ENCODE results near the gene RBM43. TPM values are rescaled to one million over a fixed set of nuclear protein-coding genes. Genes with fewer than 3 reads are reported as not detected.

RBM43 gene
- total RNA-seq, 1 donor from 2014 or later = 9.4 TPM

- TF ChIP-seq, protein P1, sequence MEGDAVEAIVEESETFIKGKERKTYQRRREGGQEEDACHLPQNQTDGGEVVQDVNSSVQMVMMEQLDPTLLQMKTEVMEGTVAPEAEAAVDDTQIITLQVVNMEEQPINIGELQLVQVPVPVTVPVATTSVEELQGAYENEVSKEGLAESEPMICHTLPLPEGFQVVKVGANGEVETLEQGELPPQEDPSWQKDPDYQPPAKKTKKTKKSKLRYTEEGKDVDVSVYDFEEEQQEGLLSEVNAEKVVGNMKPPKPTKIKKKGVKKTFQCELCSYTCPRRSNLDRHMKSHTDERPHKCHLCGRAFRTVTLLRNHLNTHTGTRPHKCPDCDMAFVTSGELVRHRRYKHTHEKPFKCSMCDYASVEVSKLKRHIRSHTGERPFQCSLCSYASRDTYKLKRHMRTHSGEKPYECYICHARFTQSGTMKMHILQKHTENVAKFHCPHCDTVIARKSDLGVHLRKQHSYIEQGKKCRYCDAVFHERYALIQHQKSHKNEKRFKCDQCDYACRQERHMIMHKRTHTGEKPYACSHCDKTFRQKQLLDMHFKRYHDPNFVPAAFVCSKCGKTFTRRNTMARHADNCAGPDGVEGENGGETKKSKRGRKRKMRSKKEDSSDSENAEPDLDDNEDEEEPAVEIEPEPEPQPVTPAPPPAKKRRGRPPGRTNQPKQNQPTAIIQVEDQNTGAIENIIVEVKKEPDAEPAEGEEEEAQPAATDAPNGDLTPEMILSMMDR (IDR thresholded peaks at IDR 0.05) = no peak
- Histone ChIP-seq H3K4me3 (no peak overlapping the region), H3K27ac (no peak overlapping the region), H3K9me3 (no peaks in the 10 kb centered on the region), H3K36me3 (no peaks in the 10 kb centered on the region), H3K27me3 (no peaks in the 10 kb centered on the region), H3K4me1 (no peaks in the 10 kb centered on the region)
- ATAC-seq (no peak), DNase-seq (no peak)
- intact Hi-C loops (cut with DNase I) = no loop called here
Measured at GRCh38 chr2:151207100-151207499, 54.6 kb downstream of the RBM43 start.

- no peaks in the 10 kb centered on the region for H3K36me3 ChIP-seq
- H3K27ac ChIP-seq = no peak overlapping the region
- H3K4me3 ChIP-seq = no peak overlapping the region
- intact Hi-C loops (cut with DNase I) = no loop called here
- TF ChIP-seq, protein P1 (IDR thresholded peaks at IDR 0.05) = no peak
- ATAC-seq (no peak), DNase-seq (no peak)
- H3K9me3 ChIP-seq = no peaks in the 10 kb centered on the region
- H3K27me3 ChIP-seq = no peaks in the 10 kb centered on the region
- H3K4me1 ChIP-seq = no peaks in the 10 kb centered on the region
Measured at GRCh38 chr2:151206446-151206968, 55.2 kb downstream of the RBM43 start.

- Histone ChIP-seq H3K27ac (no peak overlapping the region), H3K9me3 (no peaks in the 10 kb centered on the region), H3K4me3 (no peak overlapping the region), H3K27me3 (no peaks in the 10 kb centered on the region), H3K4me1 (no peaks in the 10 kb centered on the region), H3K36me3 (no peaks in the 10 kb centered on the region)
- DNase-seq = no peak
- no peak for ATAC-seq
- TF ChIP-seq, protein P1 (IDR thresholded peaks at IDR 0.05) = no peak
- intact Hi-C loops (cut with DNase I) = no loop called here
Measured at GRCh38 chr2:151205571-151205970, 56.1 kb downstream of the RBM43 start.

DNA sequence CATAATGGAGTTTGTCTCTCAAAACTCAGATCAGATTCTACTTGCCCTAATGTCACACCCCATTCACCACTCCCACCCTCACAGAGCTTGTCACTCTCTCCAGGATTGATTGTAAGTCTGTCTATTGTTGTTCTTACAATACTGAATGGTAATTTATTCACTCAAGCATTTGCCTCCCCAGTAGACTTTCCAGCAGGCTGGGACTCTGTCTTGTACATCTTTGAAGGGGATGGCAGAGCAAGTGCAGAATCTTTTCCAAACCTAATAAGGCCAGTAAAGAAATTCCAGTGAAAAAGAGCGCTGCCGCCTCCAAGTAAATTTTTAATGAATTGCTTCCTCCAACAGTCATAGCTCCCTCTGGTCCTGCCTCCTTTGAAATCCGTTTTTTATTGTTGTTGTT lies 56.9 kb downstream of the RBM43 start:
- H3K36me3 ChIP-seq = no peaks in the 10 kb centered on the region
- no peaks in the 10 kb centered on the region for H3K27me3 ChIP-seq
- DNase-seq = no peak
- H3K27ac ChIP-seq = no peak overlapping the region
- no peak overlapping the region for H3K4me3 ChIP-seq
- intact Hi-C loops (cut with DNase I) = no loop called here
- TF ChIP-seq, protein P1 (IDR thresholded peaks at IDR 0.05) = no peak
- no peak for ATAC-seq
- H3K4me1 ChIP-seq = no peaks in the 10 kb centered on the region
- H3K9me3 ChIP-seq = no peaks in the 10 kb centered on the region

DNA sequence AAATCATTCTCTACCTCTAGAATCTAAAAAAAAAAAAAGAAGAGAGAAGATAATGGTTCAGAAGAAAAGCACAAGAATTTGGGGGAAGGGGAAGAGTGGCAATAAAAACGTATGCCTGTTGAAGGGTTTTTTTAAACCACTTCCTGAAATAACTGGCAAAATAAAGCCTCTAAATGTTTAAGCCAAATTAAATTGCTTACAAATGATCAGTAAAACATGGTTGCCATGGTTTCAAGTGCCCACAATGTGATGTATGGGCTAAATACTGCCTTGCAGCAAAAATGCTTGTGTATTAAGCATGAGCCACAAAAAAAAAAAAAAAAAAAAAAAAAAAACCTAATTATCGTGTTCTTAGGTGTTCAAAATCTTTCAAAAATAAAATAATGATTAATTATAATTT lies 60.8 kb downstream of the RBM43 start:
- no peaks in the 10 kb centered on the region for H3K9me3 ChIP-seq
- TF ChIP-seq, protein P1 (IDR thresholded peaks at IDR 0.05) = no peak
- H3K4me3 ChIP-seq = no peak overlapping the region
- DNase-seq (no peak), ATAC-seq (no peak)
- no peak overlapping the region for H3K27ac ChIP-seq
- intact Hi-C loops (cut with DNase I) = no loop called here
- H3K4me1 ChIP-seq = no peaks in the 10 kb centered on the region
- H3K27me3 ChIP-seq = no peaks in the 10 kb centered on the region
- H3K36me3 ChIP-seq = no peaks in the 10 kb centered on the region

DNA sequence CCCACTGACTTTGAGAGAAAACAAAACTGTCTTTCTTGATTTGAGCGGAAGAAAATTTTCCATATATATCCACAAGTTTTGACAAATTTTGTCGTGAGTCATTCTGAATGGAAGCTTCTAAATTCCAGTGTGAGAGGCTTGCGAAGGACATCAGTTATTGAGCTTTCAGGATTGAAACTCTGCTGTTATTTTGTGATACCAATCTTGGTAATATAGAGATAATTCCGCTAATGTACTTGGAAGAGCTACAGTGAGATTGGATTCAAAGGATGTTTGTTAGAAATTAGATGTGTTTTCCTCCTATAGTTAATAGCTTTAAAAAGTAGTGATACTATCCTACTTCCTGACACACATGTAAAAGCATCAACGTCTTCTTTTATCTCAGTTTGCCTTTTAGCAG lies 61.4 kb downstream of the RBM43 start:
- Histone ChIP-seq H3K27me3 (no peaks in the 10 kb centered on the region), H3K9me3 (no peaks in the 10 kb centered on the region), H3K4me3 (no peak overlapping the region), H3K27ac (no peak overlapping the region), H3K4me1 (no peaks in the 10 kb centered on the region), H3K36me3 (no peaks in the 10 kb centered on the region)
- ATAC-seq (no peak), DNase-seq (no peak)
- intact Hi-C loops (cut with DNase I) = no loop called here
- TF ChIP-seq, protein P1 (IDR thresholded peaks at IDR 0.05) = no peak

All from upper lobe of right lung (tissue), 1 donor.